Activated effector memory CD4-positive, alpha-beta T cell treated with anti-CD3 and anti-CD28 coated beads, Interleukin-2, amount 50 U/mL, for 16 hours (primary cell): ENCODE results near the gene FAM156B.
"Not testable (repeated sequence)": the region's sequence is repeated elsewhere in the genome, so short reads cannot be mapped to it uniquely, and the experiment has no call there.

Experiments
- DNase-seq: peaks from one replicate; pipeline ENCODE4 v3.0.0-alpha.2; 2020

FAM156B gene

DNA sequence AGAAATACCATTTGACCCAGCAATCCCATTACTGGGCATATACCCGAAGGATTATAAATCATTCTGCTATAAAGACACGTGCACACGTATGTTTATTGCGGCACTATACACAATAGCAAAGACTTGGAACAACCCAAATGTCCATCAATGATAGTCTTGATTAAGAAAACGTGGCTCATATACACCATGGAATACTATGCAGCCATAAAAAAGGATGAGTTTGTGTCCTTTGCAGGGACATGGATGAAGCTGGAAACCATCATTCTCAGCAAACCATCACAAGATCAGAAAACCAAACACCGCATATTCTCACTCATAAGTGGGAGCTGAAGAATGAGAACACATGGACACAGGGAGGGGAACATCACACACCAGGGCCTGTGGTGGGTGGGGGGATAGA, 33.1 kb downstream of the FAM156B start:
- DNase-seq: not testable (repeated sequence)

DNA sequence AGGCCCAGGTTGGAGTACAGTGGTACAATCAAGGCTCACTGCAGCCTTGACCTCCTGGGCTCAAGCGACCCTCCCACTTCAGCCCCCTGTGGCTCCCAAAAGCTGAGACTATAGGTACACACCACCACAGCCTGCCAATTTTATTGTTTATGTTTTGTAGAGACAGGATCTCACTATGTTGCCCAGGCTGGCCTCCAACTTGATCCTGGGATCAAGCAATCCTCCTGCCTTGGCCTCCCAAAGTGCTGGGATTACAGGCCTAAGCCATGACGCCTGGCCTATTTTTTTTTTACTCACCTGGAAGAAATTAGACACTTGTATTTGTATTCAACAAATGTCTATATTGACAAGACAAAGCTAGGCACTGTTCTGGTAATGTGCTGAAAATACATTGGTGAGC, 36.1 kb downstream of the FAM156B start:
- no peak for DNase-seq

DNA sequence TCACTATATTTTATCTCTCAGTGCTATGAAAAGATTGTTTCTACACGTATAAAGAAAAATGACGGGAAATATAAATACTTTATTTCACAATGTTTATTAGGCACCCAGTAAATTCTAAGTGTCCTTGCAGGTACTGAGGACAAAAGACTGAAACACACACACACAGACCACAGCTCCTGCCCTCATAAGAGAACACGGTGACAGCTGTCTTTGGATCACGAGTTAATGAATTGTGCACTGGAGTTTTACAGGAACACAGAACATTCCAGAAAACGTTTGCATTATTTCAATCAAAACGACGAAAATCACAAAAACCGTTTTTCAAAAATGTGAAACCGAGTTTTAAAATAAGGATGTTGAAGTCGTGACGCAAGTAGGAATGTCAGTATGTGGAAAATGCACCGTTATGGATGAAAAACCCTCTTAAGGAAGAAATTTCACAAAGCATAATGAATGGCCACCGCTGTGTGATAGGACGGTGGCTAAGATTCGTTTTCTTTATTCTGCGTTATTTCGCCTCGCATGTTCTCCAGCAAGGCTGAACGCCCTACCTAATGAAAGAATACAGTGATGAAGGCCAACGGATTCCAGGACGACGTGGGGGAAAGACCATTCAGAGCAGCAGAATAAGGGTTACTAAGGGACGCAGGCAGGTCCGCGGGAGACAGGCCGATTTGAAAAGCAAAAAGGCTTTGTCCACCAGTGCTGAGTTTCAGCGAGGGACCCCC, 37.0 kb downstream of the FAM156B start:
- DNase-seq: no peak

DNA sequence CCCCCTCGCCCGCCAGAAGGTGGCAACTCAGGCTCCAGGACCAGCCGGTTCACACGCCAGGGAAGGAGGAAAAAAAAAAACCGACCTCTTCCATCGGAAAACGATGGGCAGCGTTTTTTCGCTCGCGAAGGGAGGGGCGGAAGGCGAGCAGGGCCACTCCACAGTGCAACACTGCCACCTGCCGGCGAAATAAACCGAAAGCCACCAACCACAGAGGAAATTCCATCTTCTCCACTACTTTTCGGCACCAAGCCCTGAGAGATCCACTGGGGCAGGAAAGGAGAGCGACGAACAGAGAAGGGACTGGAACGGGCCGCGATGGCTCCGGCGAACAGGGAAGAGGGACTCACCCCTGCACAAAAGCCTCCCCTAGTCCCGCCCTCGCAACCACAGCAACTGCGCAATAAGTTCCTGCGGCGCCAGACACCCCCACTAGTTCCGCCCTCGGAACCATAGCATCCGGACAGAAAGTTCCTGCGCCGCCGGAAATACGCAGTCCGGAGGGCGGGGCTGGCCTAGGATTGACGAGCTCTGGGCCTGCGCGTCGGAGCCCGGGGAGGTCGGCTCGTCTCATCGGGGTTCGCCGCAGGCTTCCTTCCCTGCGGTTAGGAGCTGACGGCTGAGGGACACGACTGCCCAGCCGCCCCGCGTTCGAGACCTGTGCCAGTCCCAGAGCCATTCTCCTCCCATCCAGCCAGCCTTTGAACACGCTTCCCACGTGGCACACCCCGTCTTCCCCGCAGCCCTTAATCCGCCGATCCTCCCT, 37.8 kb downstream of the FAM156B start:
- DNase-seq: peak; percentile 95

DNA sequence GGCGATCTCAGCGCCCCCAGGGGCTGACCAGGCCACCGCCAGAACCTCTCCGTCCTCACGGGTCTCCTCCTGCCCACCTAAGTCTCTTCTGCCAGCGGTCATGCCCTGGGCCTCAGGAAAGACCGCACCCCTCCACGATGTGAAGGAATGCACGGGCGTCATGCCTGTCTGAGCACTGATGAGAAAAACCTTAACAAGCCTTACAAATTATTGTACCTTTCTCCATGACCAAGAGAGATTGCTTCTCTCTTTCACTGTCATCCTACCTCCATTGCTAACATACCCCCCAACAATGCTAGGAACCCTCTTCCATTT, 38.3 kb downstream of the FAM156B start:
- not testable (repeated sequence) for DNase-seq

DNA sequence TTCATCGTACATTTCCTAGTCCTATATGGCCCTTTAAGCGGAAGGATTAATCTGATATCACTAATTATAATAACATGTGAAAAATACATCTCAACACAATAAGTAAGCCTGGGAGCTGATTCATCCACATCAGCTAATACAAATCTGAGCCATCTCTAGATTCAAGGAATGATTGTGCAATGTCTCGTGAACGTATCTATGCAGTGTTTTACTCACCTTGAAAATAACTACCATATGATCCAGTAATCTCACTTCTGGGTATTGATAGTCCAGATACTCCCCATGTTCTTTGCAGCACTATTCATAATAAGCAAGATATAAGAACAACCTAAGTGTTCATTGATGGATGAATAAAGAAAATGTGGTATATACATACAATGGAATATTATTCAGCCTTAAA, 43.6 kb downstream of the FAM156B start:
- DNase-seq: not testable (repeated sequence)

DNA sequence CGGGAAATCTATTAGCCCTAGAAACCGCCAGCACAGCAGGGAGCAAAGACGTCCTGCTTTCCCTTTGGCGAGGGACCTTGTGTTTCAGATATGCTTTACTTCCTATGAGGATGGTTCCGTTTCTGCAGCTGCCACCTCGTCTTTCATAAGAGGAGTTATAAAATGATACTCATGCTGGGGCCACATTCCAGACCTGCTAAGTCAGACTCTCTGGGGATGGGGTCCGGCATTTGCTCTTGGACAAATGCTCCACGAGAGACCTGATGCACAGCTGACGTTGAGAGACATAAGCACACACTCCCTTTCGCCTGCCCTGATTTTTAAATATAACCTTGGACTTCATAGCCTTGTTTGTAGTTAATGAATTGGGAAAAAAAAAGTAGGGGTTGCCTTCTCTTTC, 44.6 kb downstream of the FAM156B start:
- not testable (repeated sequence) for DNase-seq

DNA sequence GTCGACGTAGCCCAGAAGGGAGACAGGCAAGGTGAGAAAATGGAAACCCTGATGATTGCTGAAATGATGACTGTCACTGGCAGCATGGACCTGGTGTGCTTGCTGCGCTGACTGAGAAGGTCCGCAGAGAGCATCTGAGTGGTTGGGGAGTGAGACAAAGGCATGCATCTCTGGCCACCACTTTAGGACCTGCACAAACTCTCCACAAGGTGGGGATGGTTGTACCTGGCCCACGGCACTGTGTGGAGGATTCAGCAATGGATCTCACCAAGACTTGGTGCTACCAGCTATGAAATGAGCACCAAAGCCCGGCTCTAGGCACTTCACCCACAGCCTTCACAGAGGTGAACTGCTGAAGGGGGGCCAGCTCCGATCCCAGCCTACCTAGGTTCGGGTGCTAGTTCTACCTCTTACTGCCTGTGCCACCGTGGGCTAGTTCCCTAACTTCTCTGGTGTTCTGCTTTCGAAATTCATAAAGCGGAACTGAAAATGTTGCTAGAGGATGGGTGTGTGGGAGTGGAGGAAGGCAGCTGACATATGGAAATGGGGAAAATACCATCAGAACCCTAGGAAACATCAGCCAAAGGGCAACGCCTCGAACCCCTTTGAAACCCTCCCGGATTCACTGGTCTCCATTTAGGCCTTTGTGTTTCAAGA, 48.8 kb downstream of the FAM156B start:
- not testable (repeated sequence) for DNase-seq

DNA sequence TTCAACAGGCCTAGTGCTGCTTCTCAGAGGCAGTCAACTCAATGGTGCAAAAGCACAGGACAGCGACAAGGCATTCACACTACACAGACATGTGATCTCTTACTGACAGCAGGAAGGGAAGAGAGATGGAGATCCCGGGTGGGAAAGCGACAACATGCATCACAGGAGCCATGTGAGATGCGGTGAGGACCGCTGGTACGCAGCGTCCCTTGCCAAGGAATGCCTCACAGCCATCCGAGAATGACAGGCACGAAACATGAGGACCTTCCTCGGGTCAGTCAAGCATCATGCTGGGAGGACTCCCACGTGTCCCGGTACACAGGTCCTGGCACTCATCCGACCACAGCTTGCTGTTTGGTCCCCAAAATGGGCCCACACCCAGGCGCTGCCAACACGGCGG, 50.4 kb downstream of the FAM156B start:
- DNase-seq: not testable (repeated sequence)

DNA sequence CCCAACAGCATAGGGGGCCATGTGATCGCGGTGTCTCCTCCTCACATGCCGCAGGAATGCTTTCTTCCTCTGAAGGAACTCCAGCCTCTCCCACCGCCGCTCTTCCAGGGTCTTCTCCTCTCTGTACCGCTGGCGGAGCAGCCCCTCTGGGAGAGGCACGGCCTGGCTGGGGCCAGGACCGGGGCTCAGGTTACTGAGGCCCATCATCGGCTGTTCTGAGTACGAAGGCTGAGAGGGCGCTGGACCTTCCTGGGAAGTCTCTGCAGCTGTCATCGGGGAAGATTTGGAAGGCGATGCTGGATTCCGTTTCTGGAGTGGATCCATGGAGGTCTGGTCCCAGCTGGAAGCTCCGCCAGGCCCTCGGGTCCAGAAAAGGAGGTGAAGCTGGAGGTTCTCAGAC, 51.1 kb downstream of the FAM156B start:
- DNase-seq: not testable (repeated sequence)

DNA sequence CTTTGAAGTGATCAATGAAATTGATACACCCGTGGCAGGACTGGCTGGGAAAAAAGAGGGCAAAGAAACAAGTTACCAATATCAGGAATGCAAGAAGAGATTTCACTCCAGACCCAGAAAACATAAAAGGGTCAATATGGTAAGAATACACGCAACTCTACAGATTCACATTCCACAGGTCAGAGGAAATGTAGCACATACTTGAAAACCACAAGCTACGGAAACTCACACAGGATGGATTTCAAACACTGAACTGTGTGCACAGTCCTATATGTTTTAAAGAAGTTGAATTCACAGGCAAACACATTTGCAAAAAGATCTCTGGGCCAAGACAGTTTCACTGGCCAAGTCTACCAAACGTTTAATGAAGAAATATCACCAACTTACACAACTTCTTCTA, 52.2 kb downstream of the FAM156B start:
- DNase-seq: not testable (repeated sequence)

DNA sequence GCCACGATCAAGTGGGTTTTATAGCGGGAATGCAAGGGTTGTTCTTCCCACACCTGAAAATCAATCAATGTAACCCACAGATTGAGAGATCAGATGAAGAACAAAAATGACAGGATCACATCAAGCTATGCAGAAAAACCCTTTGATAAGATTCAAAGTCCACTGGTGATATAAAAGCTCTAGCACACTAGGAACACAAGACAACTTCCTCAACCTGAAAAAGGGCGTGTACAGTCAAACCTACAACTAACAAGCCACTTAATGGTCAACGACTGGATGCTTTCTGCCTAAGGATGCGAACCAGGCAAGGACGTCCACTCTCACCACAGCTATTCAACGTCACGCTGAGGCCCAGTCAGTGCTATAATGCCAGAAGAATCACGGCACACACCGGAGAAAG, 52.8 kb downstream of the FAM156B start:
- not testable (repeated sequence) for DNase-seq
